Measurements from ENCODE around the gene COP1.

- TF ChIP-seq GABPA (IDR thresholded peaks at IDR 0.05; ENCODE audit: borderline replicate concordance, insufficient read depth, low read length) (no peak), POLR2A (IDR thresholded peaks at IDR 0.05; ENCODE audit: control extremely low read depth in 1 of 2, low read depth in 2 of 2, low read length in 2 of 2) (no peak)
Measured at GRCh38 chr1:176043537-176043936, 163.5 kb downstream of the COP1 start.
